ENCODE data around the gene DNAJC12.

GRCh38 chr10:67809107-67809506, 28.9 kb downstream of the DNAJC12 start:
- TF ChIP-seq EZH2phosphoT487 (IDR thresholded peaks at IDR 0.05; ENCODE audit: low read depth) (no peak), CTCF (IDR thresholded peaks at IDR 0.05; ENCODE audit: low read depth, low read length) (no peak)
